Stimulated activated CD4-positive, alpha-beta T cell treated with anti-CD3 and anti-CD28 coated beads, Interleukin-12 subunit alpha, Interleukin-12 subunit beta, amount 100 ng/mL, for 4 hours (primary cell): ENCODE results near the gene RABGAP1.
A peak's percentile ranks its signal among the peaks of the same experiment; 100 is the strongest.
"Not testable (repeated sequence)": the region's sequence is repeated elsewhere in the genome, so short reads cannot be mapped to it uniquely, and the experiment has no call there.

Experiments used
- DNase-seq: peaks from one replicate; pipeline ENCODE4 v3.0.0-alpha.2; 2020

Gene RABGAP1

DNA sequence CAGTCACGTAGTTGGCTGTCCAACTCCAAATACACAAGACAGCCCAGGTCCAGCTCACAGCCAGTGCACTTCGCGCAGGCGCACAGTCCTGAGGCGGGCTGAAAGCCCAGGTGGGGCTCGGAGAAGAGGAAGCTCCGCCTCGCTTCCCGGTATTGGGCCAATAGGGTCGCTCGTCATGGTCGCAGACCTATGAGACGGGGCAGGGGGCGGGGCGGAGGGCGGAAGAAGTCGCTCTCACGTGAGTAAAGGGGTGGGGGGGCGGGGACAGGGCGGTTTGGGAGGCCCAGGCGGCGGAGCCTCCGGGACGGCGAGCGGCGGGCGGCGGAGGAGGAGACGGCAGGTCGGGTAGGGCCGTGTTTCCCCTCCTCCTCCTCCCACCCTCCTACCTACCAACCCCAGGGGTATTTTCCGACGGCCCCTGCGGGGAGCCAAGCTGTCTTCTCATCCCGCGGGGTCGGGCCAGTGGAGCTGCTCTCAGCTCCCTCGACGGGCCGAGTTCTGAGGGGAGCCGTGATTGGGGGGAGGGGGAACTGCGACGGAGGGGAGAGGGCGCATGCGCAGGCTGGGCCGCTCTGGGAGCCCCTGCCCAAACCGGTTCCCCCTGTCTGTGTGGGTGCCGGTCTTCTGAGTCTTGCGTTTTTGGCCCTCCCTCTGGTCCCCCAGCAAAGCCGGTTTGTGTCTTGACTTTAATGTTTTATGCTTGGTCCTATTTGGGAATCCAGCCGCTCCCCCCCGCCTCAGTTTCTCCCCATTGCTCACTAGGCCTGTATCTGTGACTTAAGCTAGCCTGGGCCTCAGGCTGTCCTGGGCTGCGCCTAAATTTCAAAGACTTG lies at the start of gene RABGAP1:
Gene RABGAP1, plus strand, starts transcription at position 272 of the 833 bp plus-strand sequence. CDS start 16,040 bp downstream, outside the sequence.
- DNase-seq = peak; percentile 99

DNA sequence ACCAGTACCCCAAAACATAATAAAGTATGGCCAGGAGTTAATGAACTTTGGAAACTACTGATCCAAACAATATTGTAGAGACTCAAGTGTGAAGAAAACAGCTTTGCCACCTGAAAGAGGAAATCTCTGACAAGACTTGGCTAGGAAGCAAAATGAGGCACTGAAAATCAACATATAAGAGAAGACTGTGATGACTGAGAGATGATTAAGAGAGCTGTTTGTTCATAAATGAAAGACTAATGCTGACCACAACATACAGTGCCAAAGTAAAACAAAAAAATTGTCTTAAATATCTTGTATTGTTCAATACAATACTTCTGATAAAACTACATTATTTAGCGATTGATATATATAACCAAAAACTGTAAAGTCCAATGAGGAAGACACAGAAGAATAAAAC lies 42.9 kb upstream of the RABGAP1 start:
- no peak for DNase-seq

DNA sequence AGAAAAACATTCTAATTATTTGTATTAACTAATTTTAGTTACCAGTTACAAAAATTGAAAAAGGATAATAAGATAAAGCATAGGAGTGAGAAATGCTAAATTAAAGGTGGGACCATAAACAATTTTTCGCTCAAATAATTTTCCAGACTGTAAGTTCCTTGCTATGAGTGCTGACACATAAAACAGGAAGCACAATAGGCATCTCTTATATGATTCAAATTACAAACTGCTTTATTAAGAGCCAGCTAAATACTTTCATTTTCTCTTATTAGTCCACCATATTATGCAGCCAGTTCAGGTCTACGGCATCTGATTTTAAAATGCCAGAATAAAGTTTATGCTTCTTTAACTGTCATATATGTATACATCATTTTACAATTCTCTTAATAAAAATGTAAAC lies 40.0 kb upstream of the RABGAP1 start:
- DNase-seq = no peak

DNA sequence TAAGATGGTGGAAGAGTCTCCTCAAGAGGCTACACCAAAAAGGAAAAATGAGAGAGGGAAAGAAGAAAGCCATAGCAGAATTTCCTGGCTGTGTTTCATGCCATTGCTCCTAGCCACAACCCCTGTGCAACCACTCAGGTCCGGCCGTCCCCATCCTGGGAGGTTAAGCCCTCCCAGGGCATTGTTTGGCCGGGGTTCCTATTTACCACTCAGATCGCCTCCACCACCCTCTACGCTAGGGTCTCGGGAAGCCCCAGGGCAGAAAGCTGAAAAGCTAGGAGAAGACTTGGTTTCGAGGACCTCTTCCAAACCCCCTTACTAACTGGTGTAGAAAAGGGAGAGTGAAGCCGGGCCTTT lies 36.4 kb upstream of the RABGAP1 start:
- DNase-seq = no peak

- peak; percentile 89 for DNase-seq
Measured at GRCh38 chr9:122904823-122905710, 35.8 kb upstream of the RABGAP1 start, which contains the start of gene RC3H2. TSS of gene RC3H2 (minus strand) at chr9:122905359. CDS start at chr9:122897509, 7,850 bp downstream.

- not testable (repeated sequence) for DNase-seq
Measured at GRCh38 chr9:122906122-122906521, 34.7 kb upstream of the RABGAP1 start.

DNA sequence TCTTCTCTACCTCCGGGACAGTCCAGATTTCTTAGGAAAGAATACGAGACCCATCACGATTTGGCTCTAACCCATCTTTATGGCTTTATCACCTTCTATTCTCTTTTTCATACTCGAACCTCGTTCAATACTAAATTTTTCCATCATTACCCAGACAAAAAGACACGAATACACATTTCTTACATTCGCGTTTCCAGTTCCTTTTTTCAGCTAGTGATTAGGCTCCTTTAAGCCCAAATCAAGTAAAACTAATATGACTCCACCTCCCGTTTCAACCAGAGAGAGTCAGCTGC lies 28.2 kb upstream of the RABGAP1 start:
- no peak for DNase-seq

DNA sequence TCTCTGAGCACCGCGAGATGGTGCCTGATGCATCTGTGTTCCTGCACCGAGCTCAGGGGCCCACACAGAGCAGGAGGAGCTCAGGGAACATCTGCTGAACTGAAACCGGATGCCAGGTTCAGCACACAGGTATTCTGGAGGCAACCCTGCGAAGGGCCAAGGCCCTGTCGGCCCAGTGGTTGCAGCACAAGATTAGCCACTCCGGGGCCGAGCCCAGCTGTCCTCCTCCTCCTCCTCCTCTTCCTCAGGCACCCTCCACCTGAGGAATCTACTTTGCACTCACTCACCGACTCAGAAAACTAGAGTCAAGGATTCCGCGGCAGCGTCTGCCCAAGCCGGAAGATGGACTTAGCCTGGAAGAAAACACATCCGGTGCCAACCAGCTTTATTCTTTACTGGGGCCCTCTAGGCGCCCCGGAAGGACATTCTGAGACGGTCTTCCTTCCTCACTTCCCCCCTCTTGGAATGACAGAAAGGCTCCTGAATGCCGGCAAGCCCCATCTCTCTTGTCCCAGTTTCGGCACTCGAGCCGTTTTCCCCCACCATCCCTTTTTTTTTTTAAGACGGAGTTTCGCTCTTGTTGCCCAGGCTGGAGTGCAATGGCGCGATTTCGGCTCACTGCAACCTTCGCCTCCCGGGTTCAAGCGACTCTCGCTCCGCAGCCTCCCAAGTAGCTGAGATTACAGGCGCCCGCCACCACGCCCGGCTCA lies 27.7 kb upstream of the RABGAP1 start, which contains the start of gene ZBTB6:
Gene ZBTB6, minus strand, starts transcription at position 360 of the 710 bp plus-strand sequence. CDS start 1,251 bp downstream, outside the sequence.
- peak; percentile 58 for DNase-seq

DNA sequence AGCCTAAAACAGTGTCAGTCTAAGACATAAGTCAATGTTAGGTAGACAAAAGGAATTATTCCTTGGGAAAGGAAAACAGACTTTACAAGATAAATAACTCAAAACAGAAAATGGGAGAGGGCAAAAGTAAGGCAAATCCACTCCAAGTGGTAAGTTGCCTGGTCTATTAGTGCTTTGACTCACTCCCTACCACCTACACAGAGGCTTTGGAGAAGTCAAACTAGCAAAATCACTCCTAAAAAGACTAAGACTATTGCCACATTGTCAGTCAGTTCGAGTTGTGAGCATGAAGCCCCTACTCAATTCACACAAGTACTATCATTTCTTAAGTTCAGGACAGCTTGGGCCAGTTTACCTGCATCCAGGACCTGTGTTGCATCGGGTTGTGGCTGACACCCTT lies 22.5 kb upstream of the RABGAP1 start:
- DNase-seq = no peak

- DNase-seq = no peak
Measured at GRCh38 chr9:122922713-122923112, 18.1 kb upstream of the RABGAP1 start.

- DNase-seq = no peak
Measured at GRCh38 chr9:122923947-122924346, 16.9 kb upstream of the RABGAP1 start.

GRCh38 chr9:122929796-122930354 lies 10.9 kb upstream of the RABGAP1 start:
- no peak for DNase-seq

GRCh38 chr9:122930541-122931225 lies 10.1 kb upstream of the RABGAP1 start:
- no peak for DNase-seq

- peak; percentile 87 for DNase-seq
Measured at GRCh38 chr9:122931226-122932121, 9.3 kb upstream of the RABGAP1 start, which contains the start of gene ZBTB26. TSS of gene ZBTB26 (minus strand) at chr9:122931512. CDS start at chr9:122919934, 11,578 bp downstream.

GRCh38 chr9:122936464-122936863 lies 4.4 kb upstream of the RABGAP1 start:
- no peak for DNase-seq

DNA sequence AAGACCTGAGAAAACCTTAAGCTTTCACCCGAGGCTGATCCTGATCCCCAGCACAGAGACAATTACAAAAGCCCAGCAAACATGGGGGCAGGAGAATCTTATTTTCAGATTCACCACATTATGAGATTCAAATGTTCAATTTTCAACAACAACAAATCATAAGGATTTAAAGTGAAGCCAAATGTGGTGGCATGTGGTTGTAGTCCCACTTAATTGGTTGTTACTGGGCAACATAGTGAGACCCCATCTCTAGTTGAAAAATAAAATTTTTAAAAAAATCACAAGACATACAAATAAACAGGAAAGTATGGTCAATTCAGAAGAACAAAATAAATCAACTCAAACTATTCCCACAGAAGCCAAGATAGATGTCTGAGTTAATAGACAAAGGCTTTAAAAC lies 3.9 kb upstream of the RABGAP1 start:
- no peak for DNase-seq

DNA sequence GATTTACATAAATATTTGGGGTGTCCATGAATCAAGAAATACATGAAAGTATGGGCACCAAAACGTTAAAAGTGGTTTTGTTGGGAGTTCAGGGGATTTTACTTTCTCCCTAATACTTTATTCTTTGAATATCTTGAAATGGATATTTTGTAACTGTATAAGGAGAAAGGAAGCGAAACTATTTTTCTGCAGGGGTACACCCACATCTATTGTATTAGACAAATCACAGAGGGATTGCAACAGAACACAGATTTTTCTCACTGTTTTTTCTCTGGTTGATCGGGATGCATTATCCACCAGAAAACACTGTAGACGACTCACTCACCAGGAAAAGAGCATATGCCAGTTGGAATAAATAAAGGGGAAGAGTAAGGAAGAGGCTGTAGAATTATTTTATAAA lies 1.2 kb upstream of the RABGAP1 start:
- no peak for DNase-seq

GRCh38 chr9:122940454-122940748 lies 419 bp upstream of the RABGAP1 start:
- DNase-seq = no peak

DNA sequence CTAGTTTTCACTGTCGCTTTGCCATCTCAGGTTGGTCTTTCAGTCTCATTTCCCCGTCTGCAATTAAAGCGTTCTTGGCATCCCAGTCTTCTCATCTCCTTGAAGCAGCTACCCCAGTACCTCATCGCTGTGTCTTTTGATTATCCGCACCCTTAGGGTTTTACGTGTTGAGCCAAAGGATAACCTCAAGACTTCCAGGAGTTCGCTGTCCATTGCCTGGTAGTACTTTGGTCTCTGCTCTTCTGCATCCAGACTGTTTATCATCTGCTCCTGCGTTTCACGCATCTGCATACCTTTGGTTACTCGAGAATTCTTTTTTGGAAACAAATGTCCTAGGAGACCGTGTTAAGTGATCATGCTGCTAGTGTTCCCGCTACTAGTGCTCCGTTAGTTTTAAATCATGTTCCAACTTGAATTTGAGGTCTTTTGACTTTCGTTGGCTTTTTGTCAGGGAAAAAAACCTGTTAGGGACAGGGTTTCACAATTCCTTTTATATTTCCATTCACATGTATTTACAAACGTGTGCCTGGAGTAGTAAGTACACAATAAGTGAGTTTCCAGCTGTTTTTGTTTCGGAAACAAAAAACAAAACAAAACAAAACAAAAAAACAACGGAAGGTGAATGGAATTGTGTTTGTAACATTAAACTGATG lies 888 bp downstream of the RABGAP1 start:
- no peak for DNase-seq
